Transverse colon (tissue), 4 donors: ENCODE measurements around the gene TOB2. TPM values are rescaled to one million over a fixed set of nuclear protein-coding genes. Genes with fewer than 3 reads are reported as not detected.
A peak's percentile ranks its signal among the peaks of the same experiment; 100 is the strongest.

Experiments used
- DNase-seq: peaks from one replicate; pipeline ENCODE4 v3.0.0-alpha.2; 2019
- H3K27ac ChIP-seq, 4 donors: fragments of 200-600 bp; sonication (generic); 2 replicates each; pipeline ENCODE4 v1.5.1; 2016 to 2018; ENCODE audit warnings: inconsistent platforms in 4 of 4
- H3K27me3 ChIP-seq: fragments of 200-600 bp; sonication (generic); 2 replicates; pipeline ENCODE4 v1.5.1; 2017; ENCODE audit warnings: inconsistent platforms
- H3K36me3 ChIP-seq, 4 donors: fragments of 200-600 bp; sonication (generic); 2 replicates each; pipeline ENCODE4 v1.5.1; 2017 to 2019; ENCODE audit warnings: inconsistent platforms in 4 of 4
- H3K4me1 ChIP-seq, 4 donors: fragments of 200-600 bp; sonication (generic); 2 replicates each; pipeline ENCODE4 v1.5.1; 2017 to 2020; ENCODE audit warnings: inconsistent platforms in 4 of 4
- H3K4me3 ChIP-seq, 4 donors: fragments of 200-600 bp; sonication (generic); 1 replicate in 1 of 4; 2 replicates in 3 of 4; pipeline versions ENCODE4 v1.5.1 to v1.6.1; 2017 to 2019; ENCODE audit warnings: inconsistent platforms in 4 of 4
- H3K9me3 ChIP-seq, 2 donors: fragments of 200-600 bp; sonication (generic); 2 replicates each; pipeline ENCODE4 v1.5.1; 2017 to 2019; ENCODE audit warnings: inconsistent platforms in 2 of 2
- CTCF ChIP-seq, 5 experiments: fragments of 200-600 bp in 3 of 5; fragments of 450-650 bp in 2 of 5; sonication (generic) in 3 of 5; IDR thresholded peaks; 1 replicate in 2 of 5; 2 replicates in 3 of 5; pipeline ENCODE4 v1.5.1; 2016 to 2017; ENCODE audit warnings: antibody characterized with exemption in 5 of 5, inconsistent platforms in 3 of 5, mild to moderate bottlenecking in 2 of 5, moderate library complexity in 1 of 5
- EP300 ChIP-seq: sonication (generic); formaldehyde crosslinking; IDR thresholded peaks from one replicate; pipeline ENCODE4 v1.6.1; 2017; ENCODE audit warnings: antibody characterized with exemption, low read depth
- POLR2A ChIP-seq: fragments of 450-650 bp; IDR thresholded peaks from one replicate; pipeline ENCODE4 v1.6.1; 2016; ENCODE audit warnings: antibody characterized with exemption, mild to moderate bottlenecking, moderate library complexity
- POLR2AphosphoS5 ChIP-seq, 3 donors: sonication (generic); formaldehyde crosslinking; IDR thresholded peaks; one replicate each; pipeline ENCODE4 v1.6.1; 2016; ENCODE audit warnings: antibody characterized with exemption in 3 of 3
- in situ Hi-C, 4 donors: fragments of 200-750 bp; cut with MboI; loops; one replicate each; pipeline versions ENCODE4 v1.15.0 to v1.15.1; 2017; ENCODE audit warnings: low sequenced_read_pairs in 3 of 4, low pct_ligation_motif_present in 1 of 4, low pct_unique_long_range_greater_than_20kb in 1 of 4
- intact Hi-C: fragments of 100-400 bp; cut with DNase I; formaldehyde crosslinking; loops from one replicate; pipeline ENCODE4 v1.15.1; 2023; ENCODE audit warnings: low total_unique reads
- total RNA-seq, 4 donors: library from RNA; depleted of rRNA; stranded (reverse); fragments of >200 nt; gene quantifications; one replicate each; pipeline ENCODE4 v1.1.0, GENCODE V29; 2016

TOB2 gene
- total RNA-seq, 4 donors from 2014 or later = 22.7 to 64.0 (median 49.7) TPM

GRCh38 chr22:41384128-41384527, 62.5 kb downstream of the TOB2 start:
- H3K36me3 ChIP-seq = peaks cover 0 to 18% (median 6%) of the 10 kb centered on the region in 4 donors
- peak overlapping the region; percentile 95 to 98 (median 97) for H3K27ac ChIP-seq
- H3K4me1 ChIP-seq = peaks cover 3 to 37% (median 32%) of the 10 kb centered on the region in 4 donors
- DNase-seq = no peak
- intact Hi-C loops = no loop called here
- H3K27me3 ChIP-seq = no peaks in the 10 kb centered on the region
- in situ Hi-C loops = no loop called here
- no peaks in the 10 kb centered on the region for H3K9me3 ChIP-seq
- no peak overlapping the region for H3K4me3 ChIP-seq
- TF ChIP-seq CTCF (IDR thresholded peaks at IDR 0.05) = no peak
- TF ChIP-seq POLR2AphosphoS5 (IDR thresholded peaks at IDR 0.05) = no peak
- TF ChIP-seq POLR2A = no peak
- no peak for TF ChIP-seq EP300

Other genes with a start within 250 kb of the TOB2 start
- gene L3MBTL2, start 241.5 kb downstream of the TOB2 start, total RNA-seq = 10 to 100 TPM in 3 of 4 donors, 1 to 10 TPM in 1; 9.1 to 32.4 (median 14.5) TPM
- gene CHADL, start 205.9 kb downstream of the TOB2 start, total RNA-seq = 10 to 100 TPM in 1 of 4 donors, 1 to 10 TPM in 3; 3.0 to 20.6 (median 5.3) TPM
- gene RANGAP1, start 160.6 kb downstream of the TOB2 start, total RNA-seq = 10 to 100 TPM; 21.3 to 28.1 (median 26.2) TPM
- gene ZC3H7B, start 145.3 kb downstream of the TOB2 start, total RNA-seq = 10 to 100 TPM; 29.5 to 43.6 (median 35.7) TPM
- gene TEF, start 64.9 kb downstream of the TOB2 start, total RNA-seq = 10 to 100 TPM; 22.9 to 47.9 (median 34.0) TPM
- 10 to 100 TPM in 3 of 4 donors, 1 to 10 TPM in 1; 3.0 to 33.9 (median 25.0) TPM for gene PHF5A, start 21.9 kb upstream of the TOB2 start, total RNA-seq
- gene ACO2, start 22.3 kb upstream of the TOB2 start, total RNA-seq = 100 to 1,000 TPM; 164 to 351 (median 255) TPM
- gene POLR3H, start 97.7 kb upstream of the TOB2 start, total RNA-seq = 1 to 10 TPM; 5.6 to 8.4 (median 7.0) TPM
- gene CSDC2, start 114.2 kb upstream of the TOB2 start, total RNA-seq = 1 to 10 TPM; 1.2 to 7.1 (median 2.8) TPM
- gene PMM1, start 143.0 kb upstream of the TOB2 start, total RNA-seq = 100 to 1,000 TPM; 104 to 262 (median 128) TPM
- gene DESI1, start 174.2 kb upstream of the TOB2 start, total RNA-seq = 10 to 100 TPM; 13.5 to 27.6 (median 16.8) TPM
- gene XRCC6, start 174.5 kb upstream of the TOB2 start, total RNA-seq = 100 to 1,000 TPM in 3 of 4 donors, 10 to 100 TPM in 1; 56.5 to 145 (median 126) TPM
- gene SNU13, start 242.1 kb upstream of the TOB2 start, total RNA-seq = 10 to 100 TPM; 32.9 to 89.4 (median 58.9) TPM